Fibroblast of peridontal ligament (primary cell): ENCODE results near the gene SDF2L1.
"Not testable (repeated sequence)": the region's sequence is repeated elsewhere in the genome, so short reads cannot be mapped to it uniquely, and the experiment has no call there.

Experiments used
- DNase-seq: peaks from one replicate; pipeline ENCODE4 v3.0.0-alpha.2; 2010; ENCODE audit errors: extremely low read depth

SDF2L1 gene, protein sequence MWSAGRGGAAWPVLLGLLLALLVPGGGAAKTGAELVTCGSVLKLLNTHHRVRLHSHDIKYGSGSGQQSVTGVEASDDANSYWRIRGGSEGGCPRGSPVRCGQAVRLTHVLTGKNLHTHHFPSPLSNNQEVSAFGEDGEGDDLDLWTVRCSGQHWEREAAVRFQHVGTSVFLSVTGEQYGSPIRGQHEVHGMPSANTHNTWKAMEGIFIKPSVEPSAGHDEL

DNA sequence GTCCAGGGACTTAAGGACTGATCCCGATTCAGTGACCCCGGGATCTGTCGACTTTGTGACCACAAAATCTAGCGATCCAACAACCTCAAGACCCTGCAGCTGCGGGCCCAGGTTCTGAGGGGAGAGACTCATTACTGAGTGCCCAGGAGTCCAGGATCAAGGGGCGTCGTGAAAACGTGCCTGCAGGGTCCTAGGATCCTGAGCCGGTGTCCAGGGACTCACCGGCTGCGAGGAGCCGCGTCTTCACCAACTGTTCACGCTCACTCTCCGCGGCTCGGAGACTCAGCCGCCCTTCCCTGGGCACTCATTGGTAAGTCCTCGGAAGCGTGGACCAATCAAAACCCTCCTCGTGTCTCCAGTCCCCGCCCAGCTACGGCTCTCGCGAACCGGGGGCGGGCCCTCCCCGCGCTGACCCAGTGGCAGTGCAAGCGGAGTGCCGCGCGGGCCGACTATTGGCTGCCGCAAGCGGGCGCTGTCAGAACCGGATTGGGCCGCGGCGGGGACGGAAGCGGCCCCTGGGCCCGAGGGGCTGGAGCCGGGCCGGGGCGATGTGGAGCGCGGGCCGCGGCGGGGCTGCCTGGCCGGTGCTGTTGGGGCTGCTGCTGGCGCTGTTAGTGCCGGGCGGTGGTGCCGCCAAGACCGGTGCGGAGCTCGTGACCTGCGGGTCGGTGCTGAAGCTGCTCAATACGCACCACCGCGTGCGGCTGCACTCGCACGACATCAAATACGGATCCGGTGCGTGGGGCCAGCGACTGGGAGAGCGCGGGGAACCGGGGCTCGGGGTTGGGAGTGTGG is at the start of gene SDF2L1:
TSS of gene SDF2L1 (plus strand) at position 514 of the 795 bp plus-strand sequence. CDS start at position 549, 35 bp downstream.
- DNase-seq: peak; percentile 97

DNA sequence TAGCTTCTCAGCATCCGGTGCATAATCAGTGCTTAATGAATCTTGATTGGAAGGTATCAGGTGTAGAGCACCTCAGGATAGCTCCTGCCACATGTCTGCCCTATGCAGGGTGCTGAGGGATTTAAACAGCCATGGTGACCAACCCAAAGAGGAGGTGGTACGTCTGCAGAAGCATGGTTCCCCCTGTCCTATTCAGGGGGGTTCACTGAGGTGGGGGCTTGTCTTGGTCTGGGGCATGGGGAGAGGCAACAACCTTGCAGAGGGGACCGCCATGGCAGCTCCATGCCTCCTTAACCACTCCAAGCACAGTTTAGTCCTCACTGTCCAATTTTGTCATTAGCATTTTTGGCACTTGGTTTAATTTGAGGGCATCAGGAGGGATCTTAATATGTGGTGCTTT is 49.7 kb upstream of the SDF2L1 start:
- DNase-seq: no peak

DNA sequence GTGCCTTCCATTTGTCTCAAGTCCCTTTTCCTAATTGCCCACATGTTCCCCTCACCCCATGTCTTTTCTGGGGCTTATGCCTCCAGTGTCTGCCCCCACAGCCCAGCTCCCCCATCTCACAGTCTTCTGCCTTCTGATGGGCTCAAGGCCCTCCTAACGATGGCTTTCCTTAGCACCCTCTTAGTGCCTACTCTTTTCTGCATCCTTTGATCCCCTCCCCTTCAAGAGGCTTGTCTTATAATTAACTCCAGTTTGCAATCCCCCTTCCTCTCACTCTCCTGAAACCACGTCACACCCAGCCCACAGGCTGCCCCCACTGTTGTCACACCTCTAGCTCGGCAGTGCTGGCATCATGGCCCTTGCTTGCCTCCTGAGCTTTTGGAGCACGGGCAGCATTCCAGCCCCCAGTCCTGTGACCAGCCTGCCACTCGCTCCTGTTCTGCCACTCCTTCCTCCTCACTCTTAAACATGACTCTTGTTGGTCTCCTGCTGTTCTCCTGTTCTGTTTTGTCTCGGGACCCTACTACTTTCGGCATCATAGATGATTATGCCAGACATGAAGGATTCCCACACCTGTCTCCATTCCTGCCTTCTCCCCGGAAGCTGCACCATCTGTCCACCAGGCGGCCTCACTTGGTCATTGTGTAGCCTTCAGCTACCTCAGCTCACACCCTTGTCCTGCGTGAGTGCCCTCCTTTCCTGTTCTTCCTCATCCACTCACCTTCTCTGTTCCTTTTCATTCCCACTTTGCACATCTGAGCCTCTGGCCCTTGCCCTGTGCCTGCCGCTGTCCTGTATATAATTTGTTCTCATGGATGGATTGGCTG is 48.5 kb upstream of the SDF2L1 start:
- DNase-seq: no peak

DNA sequence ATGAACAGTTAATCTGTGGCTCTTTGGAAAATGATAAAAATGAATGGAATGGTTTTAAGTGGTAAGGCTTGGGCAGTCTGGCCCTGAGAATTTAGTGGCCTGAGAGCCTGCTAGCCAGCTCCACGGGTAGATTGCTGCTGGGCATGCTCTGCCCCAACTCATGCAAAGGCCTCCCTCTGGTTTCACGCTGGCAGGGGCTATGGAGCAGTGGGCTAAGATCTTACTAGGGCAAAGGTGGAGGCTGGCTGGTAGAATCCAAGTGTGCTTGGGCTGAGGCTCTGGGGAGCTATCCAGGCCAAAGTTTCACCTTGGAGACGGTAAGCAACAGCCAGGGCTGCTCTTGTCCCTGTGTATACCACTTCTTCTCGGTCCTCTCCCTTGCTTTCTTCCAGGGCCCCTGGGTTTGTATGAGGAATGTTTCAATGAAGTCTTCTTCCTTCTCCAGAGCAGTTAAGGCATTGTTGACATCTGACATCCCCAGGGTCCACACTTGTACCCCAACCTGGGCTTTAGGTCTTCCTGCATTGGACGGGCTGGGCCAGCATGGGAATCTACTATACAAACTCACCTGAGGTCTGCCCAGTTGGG is 47.1 kb upstream of the SDF2L1 start:
- no peak for DNase-seq

DNA sequence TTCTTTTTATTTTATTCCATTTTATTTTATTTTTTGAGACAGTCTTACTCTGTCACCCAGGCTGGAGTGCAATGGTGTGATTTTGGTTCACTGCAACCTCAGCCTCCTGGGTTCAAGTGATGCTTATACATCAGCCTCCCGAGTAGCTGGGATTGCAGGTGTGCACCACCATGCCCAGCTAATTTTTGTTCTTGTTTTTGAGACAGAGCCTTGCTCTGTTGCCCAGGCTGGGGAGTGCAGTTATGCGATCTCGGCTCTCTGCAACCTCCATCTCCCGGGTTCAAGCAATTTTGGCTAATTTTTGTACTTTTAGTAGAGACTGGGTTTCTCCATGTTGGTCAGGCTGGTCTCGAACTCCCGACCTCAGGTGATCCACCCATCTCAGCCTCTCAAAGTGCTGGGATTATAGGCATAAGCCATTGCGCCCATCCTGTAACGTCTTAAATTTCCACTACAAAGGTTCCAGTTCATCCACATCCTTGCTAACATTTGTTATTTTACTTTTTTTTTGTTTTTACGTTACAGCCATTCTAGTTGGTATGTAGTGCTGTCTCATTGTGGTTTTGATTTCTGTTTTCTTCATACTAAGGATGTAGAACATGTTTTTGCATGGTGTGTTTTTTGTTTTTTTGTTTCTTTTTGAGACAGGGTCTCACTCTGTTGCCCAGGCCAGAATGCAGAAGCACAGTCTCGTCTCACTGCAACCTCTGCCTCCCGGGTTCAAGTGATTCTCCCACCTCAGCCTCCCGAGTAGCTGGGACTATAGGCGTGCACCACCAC is 45.6 kb upstream of the SDF2L1 start:
- DNase-seq: not testable (repeated sequence)

DNA sequence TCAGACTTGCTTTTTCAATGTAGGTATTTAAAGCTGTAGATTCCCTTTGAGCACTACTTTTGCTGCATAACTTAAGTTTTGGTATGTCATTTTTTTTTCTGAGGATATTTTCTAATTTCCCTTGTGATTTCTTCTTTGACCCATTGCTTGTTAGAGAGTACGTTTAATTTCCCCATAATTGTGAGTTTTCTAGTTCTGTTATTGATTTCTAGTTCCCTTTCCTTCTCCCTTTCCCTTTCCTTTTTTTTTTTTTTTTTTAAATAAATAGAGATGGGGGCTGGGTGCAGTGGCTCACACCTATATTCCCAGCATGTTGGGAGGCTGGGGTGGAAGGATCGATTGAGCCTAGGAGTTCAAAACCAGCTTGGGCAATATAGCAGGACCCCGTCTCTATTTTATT is 43.8 kb upstream of the SDF2L1 start:
- DNase-seq: no peak

DNA sequence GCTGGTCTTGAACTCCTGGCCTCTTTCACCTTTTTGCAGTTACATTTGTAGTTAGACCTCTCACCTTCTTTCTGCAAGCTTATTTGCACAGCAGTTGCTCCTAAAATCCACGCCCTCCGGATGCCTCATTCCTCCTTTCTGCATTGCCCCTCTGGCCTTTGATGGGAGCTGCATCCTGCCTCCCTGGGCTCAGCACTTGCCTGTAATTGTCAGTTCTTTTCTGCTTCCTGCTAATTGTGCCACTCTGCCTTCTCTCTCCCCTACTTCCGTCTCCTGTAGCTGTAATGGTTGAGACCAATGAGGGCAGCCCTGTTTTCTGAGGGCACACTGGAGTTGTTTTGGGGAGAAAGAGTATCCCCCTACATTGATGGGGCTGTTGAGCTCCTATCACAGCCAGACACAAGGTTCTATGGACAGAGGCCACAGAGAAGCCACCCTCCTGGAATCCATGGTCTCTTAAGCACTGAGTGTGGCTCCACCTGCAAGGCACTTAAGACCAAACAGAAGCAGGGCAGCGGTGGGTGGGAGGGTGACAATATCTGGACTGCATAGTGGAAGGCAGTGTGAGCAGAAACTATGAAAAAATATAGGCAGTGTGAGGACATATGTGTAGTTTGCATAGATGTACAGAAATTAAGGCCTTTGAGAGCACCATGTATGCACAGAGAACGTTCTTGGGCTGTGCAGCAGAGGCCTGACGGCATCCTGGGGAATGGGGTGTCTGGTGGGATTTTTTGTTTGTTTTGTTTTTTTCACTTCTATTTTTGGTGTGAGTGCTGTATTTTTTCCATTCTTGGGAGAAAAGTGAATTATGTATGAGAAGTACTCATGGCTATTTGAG is 42.8 kb upstream of the SDF2L1 start:
- no peak for DNase-seq

DNA sequence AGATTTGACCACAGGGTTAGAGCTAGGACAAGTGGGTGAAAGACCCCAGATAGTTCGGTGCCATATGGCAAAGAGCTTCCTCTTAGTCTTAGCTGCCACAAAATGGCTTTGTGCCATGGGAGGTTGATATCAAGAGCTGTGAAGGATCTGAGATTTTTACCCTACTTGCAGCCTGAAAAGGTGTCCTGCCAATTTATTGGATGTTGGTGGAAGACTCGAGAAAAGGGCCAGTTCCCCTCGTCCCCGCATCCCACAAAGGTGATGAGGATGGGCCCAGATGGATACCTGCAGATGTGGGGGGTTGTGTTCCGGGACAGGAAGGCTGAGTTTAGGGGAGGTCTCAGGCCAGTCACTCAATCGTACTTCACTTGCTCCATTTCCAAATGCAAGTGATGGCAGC is 39.5 kb upstream of the SDF2L1 start:
- DNase-seq: no peak

DNA sequence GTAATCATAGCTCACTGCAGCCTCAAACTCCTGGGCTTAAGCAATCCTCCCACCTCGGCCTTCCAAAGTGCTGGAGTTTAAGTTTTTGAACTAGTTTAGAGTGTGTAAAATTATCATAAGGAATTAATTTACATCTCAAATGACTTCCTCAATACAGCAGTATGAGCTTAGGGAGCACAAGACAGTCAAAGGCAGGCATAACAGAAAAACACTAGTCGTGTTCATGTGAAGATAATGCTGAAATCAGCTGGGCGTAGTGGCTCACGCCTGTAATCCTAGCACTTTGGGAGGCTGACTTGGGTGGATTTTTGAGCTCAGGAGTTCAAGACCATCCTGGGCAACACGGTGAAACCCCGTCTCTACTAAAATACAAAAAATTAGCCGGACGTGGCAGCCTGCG is 38.1 kb upstream of the SDF2L1 start:
- no peak for DNase-seq

DNA sequence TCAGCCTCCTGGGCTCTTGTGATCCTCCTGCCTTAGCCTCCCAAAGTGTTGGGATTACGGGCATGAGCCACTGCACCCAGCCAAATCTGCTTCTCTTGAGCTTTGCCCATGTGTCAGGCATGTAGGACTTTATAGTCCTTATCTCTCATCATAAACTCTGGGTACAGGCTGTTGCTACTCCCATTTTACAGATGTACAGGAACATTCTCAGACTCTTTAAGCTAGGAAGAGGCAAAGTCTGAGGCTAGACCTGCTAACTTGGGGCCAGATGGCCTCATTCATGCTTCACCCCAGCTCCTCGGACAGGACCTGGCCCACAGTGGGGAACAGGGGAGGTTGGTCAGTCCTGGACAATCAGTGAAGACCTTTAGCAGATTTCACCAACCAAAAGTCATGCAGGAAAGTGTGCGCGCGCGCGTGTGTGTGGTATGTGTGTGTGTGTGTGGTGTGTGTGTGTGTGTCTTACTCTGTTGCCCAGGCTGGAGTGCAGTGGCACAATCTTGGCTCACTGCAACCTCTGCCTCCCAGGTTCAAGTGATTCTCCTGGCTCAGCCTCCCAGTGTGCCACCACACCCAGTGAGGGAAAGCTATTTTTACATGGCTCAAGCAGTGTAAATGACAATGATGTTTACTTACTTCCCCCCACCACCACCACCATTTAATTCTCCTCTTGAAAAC is 36.1 kb upstream of the SDF2L1 start:
- no peak for DNase-seq

DNA sequence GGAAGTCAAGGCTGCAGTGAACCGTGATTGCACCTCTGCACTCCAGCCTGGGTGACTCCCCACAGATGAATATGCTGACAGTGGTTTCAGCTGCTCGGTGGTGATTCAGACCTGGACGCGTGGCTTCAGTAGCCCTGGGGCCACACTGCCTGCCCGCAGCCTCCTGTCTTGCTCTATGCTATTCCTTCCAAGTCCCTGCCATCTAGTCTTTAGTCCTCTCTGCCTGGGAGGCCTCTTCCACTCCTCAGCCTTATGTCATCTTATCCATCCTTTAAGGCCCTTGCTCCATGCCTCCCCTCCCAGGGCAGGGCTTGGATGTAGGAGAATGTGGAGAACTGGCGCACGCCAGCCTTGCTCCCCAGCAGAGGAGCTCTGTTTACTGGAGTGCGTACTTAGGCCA is 35.3 kb upstream of the SDF2L1 start:
- DNase-seq: no peak

DNA sequence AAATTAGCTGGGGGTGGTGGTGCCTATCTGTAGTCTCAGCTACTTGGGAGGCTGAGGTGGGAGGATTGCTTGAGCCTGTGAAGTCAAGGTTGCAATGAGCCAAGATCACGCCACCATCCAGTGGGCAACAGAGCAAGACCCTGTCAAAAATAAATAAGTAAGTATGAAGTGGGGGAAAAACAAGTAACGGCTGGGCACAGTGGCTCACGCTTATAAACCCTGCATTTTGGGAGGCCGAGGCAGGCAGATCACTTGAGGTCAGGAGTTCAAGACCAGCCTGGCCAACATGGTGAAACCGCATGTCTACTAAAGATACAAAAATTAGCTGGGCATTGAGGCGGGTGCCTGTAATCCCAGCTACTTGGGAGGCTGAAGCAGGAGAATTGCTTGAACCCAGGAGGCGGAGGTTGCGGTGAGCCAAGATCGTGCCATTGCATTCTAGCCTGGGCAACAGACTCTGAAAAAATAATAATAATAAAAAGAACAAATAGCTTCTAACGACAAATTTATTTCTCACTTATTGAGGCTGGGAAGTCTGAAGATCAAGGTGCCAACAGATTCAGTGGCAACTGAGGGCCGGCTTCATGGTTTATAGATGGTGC is 32.4 kb upstream of the SDF2L1 start:
- DNase-seq: not testable (repeated sequence)

DNA sequence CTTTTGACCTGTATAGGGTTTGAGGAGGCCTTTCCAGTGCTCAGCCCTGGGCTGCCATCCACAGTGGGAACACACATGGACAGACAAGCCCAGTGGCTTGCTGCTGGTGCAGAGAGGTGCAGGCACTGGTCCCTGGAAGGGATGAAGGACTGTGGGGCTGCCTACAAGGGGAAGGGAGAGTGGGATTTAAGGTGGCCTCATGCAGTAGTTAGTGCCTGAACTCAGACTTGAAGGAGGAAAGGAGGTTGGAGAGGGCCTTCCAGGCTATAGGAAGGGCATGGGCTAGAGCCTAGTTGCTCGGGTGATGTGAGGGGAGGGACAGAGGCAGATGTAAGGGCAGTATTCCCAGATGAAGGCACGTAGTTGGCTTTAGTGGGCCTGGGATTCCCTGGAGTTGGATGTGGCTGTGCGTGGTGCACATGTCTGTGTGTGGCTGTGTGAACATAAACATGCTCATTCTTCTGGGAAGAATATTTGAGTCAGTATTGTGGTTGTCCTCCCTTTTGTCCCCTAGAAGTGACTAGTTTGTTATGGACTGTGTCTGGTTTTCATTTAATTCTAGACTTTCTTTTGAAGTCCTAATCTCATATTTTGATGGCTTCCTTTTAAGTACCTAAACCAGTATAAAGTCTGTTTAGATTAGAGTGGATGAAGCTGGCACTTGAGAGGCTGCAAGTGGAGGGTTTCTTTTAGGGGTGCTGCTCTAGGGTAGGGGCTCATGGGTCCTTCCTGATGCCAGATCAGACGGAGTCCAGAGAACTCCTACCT is 30.7 kb upstream of the SDF2L1 start:
- DNase-seq: peak; percentile 7

DNA sequence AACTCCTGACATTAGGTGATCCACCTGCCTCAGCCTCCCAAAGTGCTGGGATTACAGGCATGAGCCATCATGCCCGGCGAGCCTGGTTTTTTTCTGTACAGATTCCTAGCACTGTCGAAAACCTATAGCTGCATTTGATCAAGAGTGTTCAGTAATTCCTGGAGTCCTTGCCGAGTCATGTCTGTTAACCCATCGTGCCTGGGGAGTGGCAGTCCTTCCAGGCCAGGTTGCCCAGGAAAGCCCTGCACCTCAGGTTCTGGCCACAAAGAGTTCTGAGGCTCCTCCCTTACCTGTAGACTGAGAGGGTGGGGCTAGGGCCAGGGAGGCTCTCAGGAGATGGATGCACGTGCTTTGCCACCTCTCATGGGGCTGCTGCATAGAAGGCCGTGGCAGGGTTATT is 29.2 kb upstream of the SDF2L1 start:
- DNase-seq: no peak

DNA sequence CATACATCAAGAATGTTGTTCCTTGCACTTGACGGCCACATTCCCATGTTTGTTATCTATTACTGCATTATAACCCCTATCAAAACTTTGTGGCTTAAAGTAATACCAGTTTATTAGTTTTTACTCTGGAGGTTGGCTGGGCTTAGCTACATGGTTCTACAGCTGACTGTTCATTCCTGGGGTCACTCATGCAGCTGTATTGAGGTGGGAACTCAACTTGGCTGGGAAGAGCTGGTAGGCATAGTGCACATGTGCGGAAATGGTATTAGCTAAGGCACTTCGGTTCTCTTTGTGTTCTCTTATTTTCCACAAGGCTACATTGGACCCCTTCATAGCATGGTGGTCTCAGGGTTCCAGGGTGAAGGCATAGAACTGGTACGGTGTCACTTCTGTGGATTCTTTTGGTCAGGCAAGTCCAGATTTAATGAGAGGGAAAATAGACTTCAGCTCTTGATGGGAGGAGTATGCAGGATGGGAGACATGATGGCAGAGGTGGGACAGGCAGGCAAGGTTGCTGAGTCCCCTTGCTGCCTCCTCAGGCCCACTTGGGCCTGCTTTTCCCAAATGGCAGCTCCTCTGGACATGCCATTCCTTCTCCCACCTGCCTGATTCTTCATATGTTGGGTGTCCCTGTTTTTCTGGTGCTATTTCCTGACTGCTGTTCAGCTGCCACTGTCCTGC is 28.4 kb upstream of the SDF2L1 start:
- no peak for DNase-seq

DNA sequence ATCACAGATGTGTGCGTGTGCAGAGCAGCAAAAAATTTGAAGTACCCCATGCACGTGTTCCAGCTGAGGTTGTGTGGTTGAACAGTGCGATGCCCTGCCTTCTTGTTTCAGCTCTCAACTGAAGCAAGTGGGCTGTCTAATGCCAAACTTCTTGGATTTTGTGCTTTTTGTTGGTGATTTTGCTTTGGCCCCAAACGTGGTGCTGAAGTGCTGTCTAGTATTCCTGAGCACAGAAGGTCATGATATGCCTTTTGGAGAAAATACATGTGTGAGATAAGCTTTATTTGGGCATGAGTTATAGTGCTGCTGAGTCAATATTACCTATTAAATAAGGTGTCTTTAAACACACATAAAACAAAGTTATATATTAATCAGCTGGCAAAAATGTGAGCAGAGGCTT is 26.4 kb upstream of the SDF2L1 start:
- no peak for DNase-seq

DNA sequence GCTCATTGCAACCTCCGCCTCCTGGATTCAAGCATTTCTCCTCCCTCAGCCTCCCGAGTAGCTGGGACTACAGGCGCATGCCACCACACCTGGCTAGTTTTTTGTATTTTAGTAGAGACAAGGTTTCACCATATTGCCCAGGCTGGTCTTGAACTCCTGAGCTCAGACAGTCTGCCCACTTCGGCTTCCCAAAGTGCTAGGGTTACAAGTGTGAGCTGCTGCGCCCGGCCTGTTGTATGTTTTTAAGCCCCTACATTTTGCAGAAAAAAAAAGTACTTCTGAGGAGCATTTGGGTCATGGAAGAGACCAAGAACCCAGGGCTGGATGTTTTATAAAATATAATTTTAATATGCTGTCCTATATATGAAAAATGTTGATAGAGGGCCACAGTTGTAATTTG is 24.8 kb upstream of the SDF2L1 start:
- DNase-seq: not testable (repeated sequence)

DNA sequence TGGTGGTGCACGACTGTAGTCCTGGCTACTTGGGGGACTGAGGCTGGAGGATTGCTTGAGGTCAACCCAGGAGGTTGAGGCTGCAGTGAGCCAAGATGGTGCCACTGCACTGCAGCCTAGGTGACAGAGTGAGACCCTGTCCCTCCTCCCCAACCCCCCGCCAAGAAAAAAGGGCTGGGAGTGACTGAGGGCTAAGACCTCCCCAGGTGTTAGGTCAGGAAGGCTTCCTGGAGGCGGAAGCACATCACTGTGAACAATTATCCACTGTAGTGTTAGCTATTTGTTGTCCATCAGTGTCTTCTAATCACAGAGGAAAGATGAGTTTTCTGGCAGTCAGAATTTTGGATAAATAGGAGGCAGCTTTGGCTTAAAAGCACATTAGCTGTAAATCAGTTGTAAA is 21.1 kb upstream of the SDF2L1 start:
- no peak for DNase-seq
